Measurements from ENCODE around the gene PLXDC2.

PLXDC2 gene

GRCh38 chr10:19917751-19918478, 101.7 kb downstream of the PLXDC2 start:
- Histone ChIP-seq H3K27me3 (ENCODE audit: control insufficient read depth, low read length) (no peaks in the 10 kb centered on the region), H3K79me2 (ENCODE audit: control insufficient read depth, low read length) (no peaks in the 10 kb centered on the region), H3K9me2 (replicated peaks; ENCODE audit: control insufficient read depth, low read length) (no peaks in the 10 kb centered on the region), H3K9me3 (ENCODE audit: control insufficient read depth, insufficient read depth, low read length) (no peaks in the 10 kb centered on the region; the same call in 1 of the 2 replicates), H3K4me2 (ENCODE audit: low read length) (no peak overlapping the region), H3K4me3 (ENCODE audit: low read length) (no peak overlapping the region), H3K36me3 (ENCODE audit: control insufficient read depth, low read length) (no peaks in the 10 kb centered on the region), H3K27ac (ENCODE audit: low read depth, low read length) (no peak overlapping the region), H4K20me1 (ENCODE audit: control insufficient read depth, insufficient read depth, low read depth, low read length) (no peaks in the 10 kb centered on the region), H3F3A (ENCODE audit: control insufficient read depth, insufficient read depth) (no peaks in the 10 kb centered on the region), H3K4me1 (ENCODE audit: control insufficient read depth, low read length) (no peaks in the 10 kb centered on the region)
- TF ChIP-seq, protein P1, sequence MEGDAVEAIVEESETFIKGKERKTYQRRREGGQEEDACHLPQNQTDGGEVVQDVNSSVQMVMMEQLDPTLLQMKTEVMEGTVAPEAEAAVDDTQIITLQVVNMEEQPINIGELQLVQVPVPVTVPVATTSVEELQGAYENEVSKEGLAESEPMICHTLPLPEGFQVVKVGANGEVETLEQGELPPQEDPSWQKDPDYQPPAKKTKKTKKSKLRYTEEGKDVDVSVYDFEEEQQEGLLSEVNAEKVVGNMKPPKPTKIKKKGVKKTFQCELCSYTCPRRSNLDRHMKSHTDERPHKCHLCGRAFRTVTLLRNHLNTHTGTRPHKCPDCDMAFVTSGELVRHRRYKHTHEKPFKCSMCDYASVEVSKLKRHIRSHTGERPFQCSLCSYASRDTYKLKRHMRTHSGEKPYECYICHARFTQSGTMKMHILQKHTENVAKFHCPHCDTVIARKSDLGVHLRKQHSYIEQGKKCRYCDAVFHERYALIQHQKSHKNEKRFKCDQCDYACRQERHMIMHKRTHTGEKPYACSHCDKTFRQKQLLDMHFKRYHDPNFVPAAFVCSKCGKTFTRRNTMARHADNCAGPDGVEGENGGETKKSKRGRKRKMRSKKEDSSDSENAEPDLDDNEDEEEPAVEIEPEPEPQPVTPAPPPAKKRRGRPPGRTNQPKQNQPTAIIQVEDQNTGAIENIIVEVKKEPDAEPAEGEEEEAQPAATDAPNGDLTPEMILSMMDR (IDR thresholded peaks at IDR 0.05; ENCODE audit: low read depth, low read length, poor library complexity, severe bottlenecking), result no peak
- TF ChIP-seq EZH2phosphoT487 (IDR thresholded peaks at IDR 0.05; ENCODE audit: borderline replicate concordance, low read length), result no peak

DNA sequence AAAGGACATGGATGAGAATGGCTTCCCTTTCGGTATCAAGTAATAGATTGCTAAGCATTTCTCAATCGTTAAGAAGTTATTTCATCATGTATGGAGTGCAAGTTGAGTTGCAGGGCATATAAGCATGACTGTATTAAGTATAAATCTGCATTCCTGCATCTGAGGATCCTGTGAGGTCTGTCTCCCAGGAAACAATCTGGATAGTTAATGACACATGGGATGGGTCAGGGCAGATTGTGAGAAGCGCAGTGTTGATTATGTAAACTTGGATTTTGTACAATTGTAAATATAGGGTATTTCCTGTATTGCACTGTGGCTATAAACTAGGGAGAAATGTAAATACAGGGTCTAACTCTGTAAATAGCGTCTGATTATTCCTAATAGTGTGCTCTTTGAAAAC, 102.6 kb downstream of the PLXDC2 start:
- no peak for TF ChIP-seq EZH2phosphoT487 (IDR thresholded peaks at IDR 0.05; ENCODE audit: borderline replicate concordance, low read length)
- TF ChIP-seq, protein P1 (IDR thresholded peaks at IDR 0.05; ENCODE audit: low read depth, low read length, poor library complexity, severe bottlenecking), result no peak
- no peak overlapping the region for H3K27ac ChIP-seq (ENCODE audit: low read depth, low read length)
- no peaks in the 10 kb centered on the region; the same call in 1 of the 2 replicates for H3K9me3 ChIP-seq (ENCODE audit: control insufficient read depth, insufficient read depth, low read length)
- no peaks in the 10 kb centered on the region for H3K9me2 ChIP-seq (replicated peaks; ENCODE audit: control insufficient read depth, low read length)
- H3K4me1 ChIP-seq (ENCODE audit: control insufficient read depth, low read length), result no peaks in the 10 kb centered on the region
- no peaks in the 10 kb centered on the region for H3F3A ChIP-seq (ENCODE audit: control insufficient read depth, insufficient read depth)
- no peak overlapping the region for H3K4me2 ChIP-seq (ENCODE audit: low read length)
- H3K79me2 ChIP-seq (ENCODE audit: control insufficient read depth, low read length), result no peaks in the 10 kb centered on the region
- H3K4me3 ChIP-seq (ENCODE audit: low read length), result no peak overlapping the region
- H3K36me3 ChIP-seq (ENCODE audit: control insufficient read depth, low read length), result no peaks in the 10 kb centered on the region
- no peaks in the 10 kb centered on the region for H3K27me3 ChIP-seq (ENCODE audit: control insufficient read depth, low read length)
- no peaks in the 10 kb centered on the region for H4K20me1 ChIP-seq (ENCODE audit: control insufficient read depth, insufficient read depth, low read depth, low read length)

DNA sequence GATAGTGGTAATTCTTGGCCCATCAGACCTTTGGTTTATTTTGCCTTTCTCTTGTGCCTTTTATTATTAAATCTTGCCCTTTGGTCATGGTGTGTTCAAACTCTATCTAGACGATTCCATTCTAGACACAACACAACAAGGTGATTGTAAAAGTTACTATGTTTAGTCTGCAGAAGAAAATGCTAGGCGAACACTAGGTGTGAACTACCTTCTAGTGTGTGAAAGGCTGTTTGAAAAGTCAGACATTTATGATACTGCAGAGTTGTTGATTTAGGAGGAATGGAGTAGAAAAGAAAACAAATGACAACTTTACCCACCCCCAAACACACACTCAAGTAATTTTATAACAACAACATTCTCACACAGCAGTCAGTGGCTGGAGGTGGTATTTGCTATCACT, 103.4 kb downstream of the PLXDC2 start:
- Histone ChIP-seq H3K36me3 (ENCODE audit: control insufficient read depth, low read length) (no peaks in the 10 kb centered on the region), H3K4me2 (ENCODE audit: low read length) (no peak overlapping the region), H3K4me1 (ENCODE audit: control insufficient read depth, low read length) (no peaks in the 10 kb centered on the region), H3K79me2 (ENCODE audit: control insufficient read depth, low read length) (no peaks in the 10 kb centered on the region), H3K27me3 (ENCODE audit: control insufficient read depth, low read length) (no peaks in the 10 kb centered on the region), H3K9me3 (ENCODE audit: control insufficient read depth, insufficient read depth, low read length) (no peaks in the 10 kb centered on the region; the same call in 1 of the 2 replicates), H4K20me1 (ENCODE audit: control insufficient read depth, insufficient read depth, low read depth, low read length) (no peaks in the 10 kb centered on the region), H3F3A (ENCODE audit: control insufficient read depth, insufficient read depth) (no peaks in the 10 kb centered on the region), H3K4me3 (ENCODE audit: low read length) (no peak overlapping the region), H3K27ac (ENCODE audit: low read depth, low read length) (no peak overlapping the region), H3K9me2 (replicated peaks; ENCODE audit: control insufficient read depth, low read length) (no peaks in the 10 kb centered on the region)
- TF ChIP-seq, protein P1 (IDR thresholded peaks at IDR 0.05; ENCODE audit: low read depth, low read length, poor library complexity, severe bottlenecking), result no peak
- TF ChIP-seq EZH2phosphoT487 (IDR thresholded peaks at IDR 0.05; ENCODE audit: borderline replicate concordance, low read length), result no peak
